Endothelial cell of umbilical vein (primary cell): ENCODE data around the gene DNAJC30. TPM values are rescaled to one million over a fixed set of nuclear protein-coding genes. Genes with fewer than 3 reads are reported as not detected.

Source experiments
- BruUV-seq: library from RNA; stranded (reverse); fragments of 400-500 nt; replicated peaks from 2 replicates; lab custom pipeline; 2021; lab: Mats Ljungman, UMichigan
- CTCF ChIA-PET: fragments of 300-600, 350-600 bp; sonication (Branson Sonifier 250); formaldehyde crosslinking; loops from one replicate; lab custom pipeline; 2021; ENCODE audit warnings: antibody characterized with exemption, inconsistent platforms; lab: Charles Lee
- POLR2A ChIA-PET: fragments of 300-600, 350-600 bp; sonication (Branson Sonifier 250); formaldehyde crosslinking; loops from one replicate; lab custom pipeline; 2021; ENCODE audit warnings: antibody characterized with exemption, inconsistent platforms; lab: Charles Lee
- DNase-seq: peaks from one replicate; pipeline ENCODE4 v3.0.0-alpha.2; 2011; ENCODE audit warnings: low read depth, low spot score
- FAIRE-seq: peaks from 2 replicates; lab custom pipeline; 2011; peaks lifted over from hg19 to GRCh38; lab: Jason Lieb, UNC
- H2AFZ ChIP-seq: 2 replicates; pipeline ENCODE4 v1.6.0; 2012; ENCODE audit warnings: low read depth, low read length, control low read depth, inconsistent platforms
- H3K27ac ChIP-seq: 2 replicates; pipeline ENCODE4 v1.5.1; 2011; ENCODE audit warnings: low read depth, mild to moderate bottlenecking, control low read depth, low read length, moderate library complexity; ENCODE audit not compliant: insufficient read depth
- H3K27me3 ChIP-seq, 2 experiments: 2 replicates each; pipeline versions ENCODE4 v1.6.0 to v1.6.1; 2011; ENCODE audit warnings: low read length in 2 of 2, mixed read lengths in 1 of 2; ENCODE audit not compliant: control insufficient read depth in 2 of 2, insufficient read depth in 2 of 2
- H3K36me3 ChIP-seq, 2 experiments: 2 replicates in 1 of 2; 3 replicates in 1 of 2; pipeline ENCODE4 v1.5.1; 2011; ENCODE audit warnings: low read length in 2 of 2, mild to moderate bottlenecking in 1 of 2, moderate library complexity in 1 of 2; ENCODE audit not compliant: control insufficient read depth in 2 of 2, insufficient read depth in 2 of 2; ENCODE audit errors: extremely low read depth in 1 of 2
- H3K4me1 ChIP-seq: 3 replicates; pipeline ENCODE4 v1.5.1; 2011; ENCODE audit warnings: mild to moderate bottlenecking, low read length; ENCODE audit not compliant: control insufficient read depth, insufficient read depth; ENCODE audit errors: extremely low read depth
- H3K4me2 ChIP-seq: 2 replicates; pipeline ENCODE4 v1.6.1; 2011; ENCODE audit warnings: low read length, control low read depth, mixed read lengths; ENCODE audit not compliant: insufficient read depth
- H3K4me3 ChIP-seq, 3 experiments: fragments of 200-600 bp in 1 of 3; sonication (generic), shearing (Covaris generic) in 1 of 3; replicated peaks in 1 of 3; 2 replicates each; pipeline ENCODE4 v1.5.1; 2011 to 2016; ENCODE audit warnings: control low read depth in 3 of 3, low read length in 3 of 3, mild to moderate bottlenecking in 2 of 3, inconsistent platforms in 1 of 3, low read depth in 1 of 3, moderate library complexity in 1 of 3; ENCODE audit not compliant: insufficient read depth in 1 of 3
- H3K79me2 ChIP-seq: 2 replicates; pipeline ENCODE4 v1.6.0; 2012; ENCODE audit warnings: low read length, inconsistent platforms; ENCODE audit not compliant: control insufficient read depth, insufficient read depth
- H3K9ac ChIP-seq: replicated peaks from 2 replicates; pipeline ENCODE3; 2011; ENCODE audit warnings: low read length, control low read depth; ENCODE audit not compliant: insufficient read depth; ENCODE audit errors: extremely low read depth
- H3K9me1 ChIP-seq: replicated peaks from 3 replicates; pipeline ENCODE4 v1.6.0; 2011; ENCODE audit warnings: mild to moderate bottlenecking, low read length; ENCODE audit not compliant: control insufficient read depth, insufficient read depth; ENCODE audit errors: extremely low read depth
- H3K9me3 ChIP-seq: replicated peaks from 2 replicates; pipeline ENCODE4 v1.5.1; 2012; ENCODE audit warnings: low read length, inconsistent platforms; ENCODE audit not compliant: control insufficient read depth, insufficient read depth
- H4K20me1 ChIP-seq: replicated peaks from 2 replicates; pipeline ENCODE3; 2011; ENCODE audit warnings: mild to moderate bottlenecking, low read length; ENCODE audit not compliant: control insufficient read depth, insufficient read depth; ENCODE audit errors: extremely low read depth
- EZH2 ChIP-seq: IDR thresholded peaks from 2 replicates; pipeline ENCODE4 v1.6.1; 2012; ENCODE audit warnings: borderline replicate concordance, low read depth, mild to moderate bottlenecking, moderate library complexity, low read length, inconsistent platforms; ENCODE audit not compliant: severe bottlenecking
- JUN ChIP-seq: IDR thresholded peaks from 2 replicates; pipeline ENCODE4 v1.6.1; 2011; ENCODE audit warnings: borderline replicate concordance, low read depth; ENCODE audit not compliant: insufficient read length, insufficient read depth
- MYC ChIP-seq: IDR thresholded peaks from one replicate; pipeline ENCODE4 v1.6.1; 2011; ENCODE audit warnings: mild to moderate bottlenecking, low read depth, low read length
- POLR2AphosphoS5 ChIP-seq: IDR thresholded peaks from 2 replicates; pipeline ENCODE4 v1.6.1; 2012; ENCODE audit warnings: low read depth, mild to moderate bottlenecking, control low read depth, low read length, moderate library complexity; ENCODE audit not compliant: insufficient read depth
- dilution Hi-C: fragments of 300-500 bp; cut with MboI; formaldehyde crosslinking; loops from one replicate; pipeline ENCODE4 v1.15.0; 2019; ENCODE audit warnings: low sequenced_read_pairs; ENCODE audit not compliant: extremely low pct_ligation_motif_present
- intact Hi-C: fragments of 100-400 bp; cut with micrococcal nuclease; formaldehyde crosslinking; loops from one replicate; pipeline ENCODE4 v1.10.0; 2022
- polyA plus RNA-seq, 4 experiments: library from polyadenylated mRNA; depleted of rRNA in 3 of 4; stranded (reverse) in 3 of 4; unstranded in 1 of 4; fragments of >200 nt; gene quantifications; 2 replicates each; pipeline versions ENCODE4 v1.2.1 to v1.2.3, GENCODE V29; 2011 to 2012; ENCODE audit warnings: missing spikeins in 1 of 4
- total RNA-seq: library from RNA; stranded (reverse); gene quantifications from 2 replicates; pipeline ENCODE4 v1.2.3, GENCODE V29; 2021
- TF ChIP-seq, protein P1 (sequence below), 2 donors: IDR thresholded peaks; 1 replicate in 1 of 2; 2 replicates in 1 of 2; pipeline ENCODE4 v1.5.1; 2011; ENCODE audit warnings: low read length in 2 of 2, mild to moderate bottlenecking in 2 of 2, moderate library complexity in 2 of 2, control low read depth in 1 of 2, inconsistent platforms in 1 of 2, low read depth in 1 of 2; ENCODE audit not compliant: insufficient read depth in 1 of 2; ENCODE audit errors: extremely low read depth in 1 of 2
- TF ChIP-seq, protein P2 (sequence below): IDR thresholded peaks from 2 replicates; pipeline ENCODE4 v1.6.1; 2011; ENCODE audit not compliant: insufficient read depth, insufficient read length

DNAJC30 gene
- total and polyA plus RNA-seq, 2 donors (not counting 3 experiments of a cell fraction or from before 2014, with no cell fraction given), result 10.6 to 11.9 TPM

GRCh38 chr7:73702665-73703064 lies 19.4 kb upstream of the DNAJC30 start:
- ChIA-PET POLR2A (interaction anchor here (0.7 kb wide), 1 partner anchor 146 kb away, joined by 5 read pairs; no protein-coding TSS in a partner anchor), CTCF (interaction anchor here (1.2 to 3.2 kb wide), 5 partner anchors 10 to 96 kb away, joined by 5 to 26 read pairs (median 10); no protein-coding TSS in a partner anchor)
- dilution Hi-C loops, result no loop called here
- no peak overlapping the region for H2AFZ ChIP-seq
- no peaks in the 10 kb centered on the region for H3K79me2 ChIP-seq
- H3K4me2 ChIP-seq, result no peak overlapping the region
- TF ChIP-seq EZH2, result no peak
- TF ChIP-seq POLR2AphosphoS5, result no peak
- TF ChIP-seq, protein P1, sequence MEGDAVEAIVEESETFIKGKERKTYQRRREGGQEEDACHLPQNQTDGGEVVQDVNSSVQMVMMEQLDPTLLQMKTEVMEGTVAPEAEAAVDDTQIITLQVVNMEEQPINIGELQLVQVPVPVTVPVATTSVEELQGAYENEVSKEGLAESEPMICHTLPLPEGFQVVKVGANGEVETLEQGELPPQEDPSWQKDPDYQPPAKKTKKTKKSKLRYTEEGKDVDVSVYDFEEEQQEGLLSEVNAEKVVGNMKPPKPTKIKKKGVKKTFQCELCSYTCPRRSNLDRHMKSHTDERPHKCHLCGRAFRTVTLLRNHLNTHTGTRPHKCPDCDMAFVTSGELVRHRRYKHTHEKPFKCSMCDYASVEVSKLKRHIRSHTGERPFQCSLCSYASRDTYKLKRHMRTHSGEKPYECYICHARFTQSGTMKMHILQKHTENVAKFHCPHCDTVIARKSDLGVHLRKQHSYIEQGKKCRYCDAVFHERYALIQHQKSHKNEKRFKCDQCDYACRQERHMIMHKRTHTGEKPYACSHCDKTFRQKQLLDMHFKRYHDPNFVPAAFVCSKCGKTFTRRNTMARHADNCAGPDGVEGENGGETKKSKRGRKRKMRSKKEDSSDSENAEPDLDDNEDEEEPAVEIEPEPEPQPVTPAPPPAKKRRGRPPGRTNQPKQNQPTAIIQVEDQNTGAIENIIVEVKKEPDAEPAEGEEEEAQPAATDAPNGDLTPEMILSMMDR (IDR thresholded peaks at IDR 0.05; ENCODE audit: extremely low read depth in 1 of 2, insufficient read depth in 1 of 2, low read depth in 1 of 2, low read length in 2 of 2), result no peak
- TF ChIP-seq, protein P2, sequence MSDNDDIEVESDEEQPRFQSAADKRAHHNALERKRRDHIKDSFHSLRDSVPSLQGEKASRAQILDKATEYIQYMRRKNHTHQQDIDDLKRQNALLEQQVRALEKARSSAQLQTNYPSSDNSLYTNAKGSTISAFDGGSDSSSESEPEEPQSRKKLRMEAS, result no peak
- TF ChIP-seq JUN, result no peak
- no peak for TF ChIP-seq MYC
- H3K4me3 ChIP-seq, result no peak overlapping the region
- no peaks in the 10 kb centered on the region for H4K20me1 ChIP-seq
- BruUV-seq, result no TSS peak
- H3K9ac ChIP-seq, result no peak overlapping the region
- no peak overlapping the region for H3K27ac ChIP-seq
- DNase-seq (no peak), FAIRE-seq (no peak)
- no peaks in the 10 kb centered on the region for H3K27me3 ChIP-seq
- H3K9me3 ChIP-seq, result no peaks in the 10 kb centered on the region
- H3K36me3 ChIP-seq, result peaks cover 3 to 20% of the 10 kb centered on the region in 2 experiments
- intact Hi-C loops, result no loop called here
- no peaks in the 10 kb centered on the region for H3K9me1 ChIP-seq
- peaks cover 9% of the 10 kb centered on the region for H3K4me1 ChIP-seq
